Panc1 (cell line): Measurements from ENCODE around the gene ARL6IP4. TPM values are rescaled to one million over a fixed set of nuclear protein-coding genes. Genes with fewer than 3 reads are reported as not detected.

Experiments used
- ATAC-seq: fragments of 200-7000 bp; cut with Tn5 transposase; 2 replicates; pipeline ENCODE4 v1.9.1; 2020; ENCODE audit warnings: mild to moderate bottlenecking, moderate library complexity
- BruUV-seq: library from RNA; stranded (reverse); fragments of 400-500 nt; replicated peaks from 2 replicates; lab custom pipeline; 2021; lab: Mats Ljungman, UMichigan
- CTCF ChIA-PET: fragments of 300-600 bp; sonication (Branson Sonifier 250); formaldehyde crosslinking; loops from one replicate; lab custom pipeline; 2022; ENCODE audit warnings: antibody characterized with exemption; lab: Charles Lee
- POLR2A ChIA-PET: fragments of 300-600 bp; sonication (Branson Sonifier 250); formaldehyde crosslinking; loops from one replicate; lab custom pipeline; 2022; ENCODE audit warnings: antibody characterized with exemption; lab: Charles Lee
- DNase-seq: peaks from one replicate; pipeline ENCODE4 v3.0.0-alpha.2; 2010; ENCODE audit warnings: low read depth, low spot score
- H3K27ac ChIP-seq: 2 replicates; pipeline ENCODE4 v1.5.1; 2011; ENCODE audit warnings: mild to moderate bottlenecking, low read length, inconsistent platforms
- H3K27me3 ChIP-seq: fragments of 200-500 bp; sonication (Bioruptor generic); 2 replicates; pipeline ENCODE4 v1.6.0; 2014; ENCODE audit warnings: low read length, inconsistent platforms; ENCODE audit not compliant: control insufficient read depth, insufficient read depth
- H3K36me3 ChIP-seq: fragments of 200-500 bp; sonication (Bioruptor generic); 2 replicates; pipeline ENCODE4 v1.5.1; 2014; ENCODE audit warnings: inconsistent platforms, mild to moderate bottlenecking, low read length, moderate library complexity; ENCODE audit not compliant: control insufficient read depth, insufficient read depth
- H3K4me1 ChIP-seq: 2 replicates; pipeline ENCODE4 v1.5.1; 2011; ENCODE audit warnings: inconsistent platforms, mild to moderate bottlenecking, low read length, moderate library complexity; ENCODE audit not compliant: control insufficient read depth, insufficient read depth
- H3K4me3 ChIP-seq, 2 experiments: 2 replicates each; pipeline ENCODE4 v1.5.1; 2011 to 2012; ENCODE audit warnings: low read depth in 2 of 2, low read length in 2 of 2, mild to moderate bottlenecking in 2 of 2, inconsistent platforms in 1 of 2, moderate library complexity in 1 of 2
- H3K9me3 ChIP-seq: fragments of 200-500 bp; sonication (Bioruptor generic); 2 replicates; pipeline ENCODE4 v1.5.1; 2014; ENCODE audit warnings: low read depth, mild to moderate bottlenecking, inconsistent platforms, low read length, moderate library complexity; ENCODE audit not compliant: control insufficient read depth, insufficient read depth
- POLR2AphosphoS5 ChIP-seq: IDR thresholded peaks from 2 replicates; pipeline ENCODE4 v1.6.1; 2012; ENCODE audit warnings: mild to moderate bottlenecking, low read depth, low read length, moderate library complexity
- SIN3A ChIP-seq: IDR thresholded peaks from 2 replicates; pipeline ENCODE4 v1.6.1; 2012; ENCODE audit warnings: low read depth, mild to moderate bottlenecking, low read length, moderate library complexity, borderline replicate concordance; ENCODE audit not compliant: insufficient read depth
- TCF7L2 ChIP-seq: IDR thresholded peaks from 2 replicates; pipeline ENCODE4 v1.6.1; 2011; ENCODE audit warnings: mild to moderate bottlenecking, low read depth, low read length, inconsistent platforms
- in situ Hi-C: cut with HindIII; loops from 2 replicates; pipeline ENCODE4 v1.10.0; 2016; ENCODE audit warnings: low sequenced_read_pairs, low pct_unique_long_range_greater_than_20kb
- intact Hi-C: fragments of 100-400 bp; cut with micrococcal nuclease; formaldehyde crosslinking; loops from one replicate; pipeline ENCODE4 v1.10.0; 2022; ENCODE audit not compliant: unreplicated experiment
- total RNA-seq: library from RNA; stranded (reverse); gene quantifications from one replicate; pipeline ENCODE4 v1.2.1, GENCODE V29; 2021; ENCODE audit not compliant: unreplicated experiment
- TF ChIP-seq, protein P1 (sequence below): fragments of 450-650 bp; IDR thresholded peaks from 2 replicates; pipeline ENCODE4 v1.5.1; 2017; ENCODE audit warnings: mild to moderate bottlenecking
- TF ChIP-seq, protein P2 (sequence below), 2 experiments: IDR thresholded peaks; 2 replicates each; pipeline ENCODE4 v1.6.1; 2011 to 2012; ENCODE audit warnings: low read depth in 2 of 2, control low read depth in 1 of 2, low read length in 1 of 2, mild to moderate bottlenecking in 1 of 2, moderate library complexity in 1 of 2; ENCODE audit not compliant: insufficient read depth in 1 of 2

ARL6IP4 gene
- total RNA-seq, 1 experiment from 2014 or later: 184 TPM

DNA sequence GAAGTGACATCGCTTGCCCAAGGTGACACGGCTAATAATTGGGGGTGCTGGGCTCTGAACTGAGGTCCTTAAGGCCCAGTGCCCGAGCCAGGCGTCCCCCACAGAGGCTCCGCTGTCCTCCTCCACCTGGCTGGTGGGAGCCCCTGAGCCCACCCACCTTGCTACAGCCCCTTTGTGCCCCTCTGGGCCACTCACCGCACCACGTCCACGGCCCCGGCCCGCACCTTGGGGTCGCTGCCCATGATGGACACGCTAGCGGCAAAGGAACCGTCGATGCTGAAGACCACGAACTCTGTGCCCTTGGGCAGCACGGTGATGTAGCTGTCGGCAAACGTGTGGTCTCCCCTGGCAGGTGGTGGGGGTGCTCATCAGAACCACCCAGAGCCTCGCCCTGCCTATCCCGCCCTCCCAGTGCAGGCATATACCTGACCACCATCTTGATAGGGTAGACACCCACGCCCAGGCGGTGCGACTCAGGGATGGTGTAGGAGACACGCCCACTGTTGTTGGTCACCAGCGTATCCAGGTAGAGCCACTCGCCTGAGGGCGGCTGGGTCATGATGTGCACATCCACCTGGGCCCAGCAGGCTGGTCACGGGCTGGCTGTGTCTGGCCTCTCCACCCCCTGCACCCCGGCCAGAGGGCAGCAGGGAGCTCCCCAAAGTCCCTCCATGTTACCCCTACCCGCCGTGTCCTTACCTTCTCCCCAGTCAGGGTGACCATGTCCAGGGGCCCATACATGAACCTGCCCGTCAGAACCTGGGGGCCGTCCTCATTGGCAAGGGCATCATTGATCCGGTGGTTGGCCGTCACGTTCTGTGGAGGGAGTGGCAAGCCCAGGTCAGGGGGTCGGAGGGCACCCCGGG lies 6.8 kb downstream of the ARL6IP4 start:
- in situ Hi-C loops (no loop called here), intact Hi-C loops (loop anchor here (10.0 kb wide), 2 partner anchors 157 to 247 kb away; partner anchors contain the start of genes MPHOSPH9 and MTRFR)
- ATAC-seq: no peak
- no peak for DNase-seq
- peaks cover 23% of the 10 kb centered on the region for H3K4me1 ChIP-seq
- no peaks in the 10 kb centered on the region for H3K27me3 ChIP-seq
- H3K36me3 ChIP-seq: no peaks in the 10 kb centered on the region
- H3K4me3 ChIP-seq: no peak overlapping the region
- H3K27ac ChIP-seq: no peak overlapping the region
- H3K9me3 ChIP-seq: no peaks in the 10 kb centered on the region
- TF ChIP-seq TCF7L2 (no peak), SIN3A (no peak), POLR2AphosphoS5 (no peak)
- TF ChIP-seq, protein P1, sequence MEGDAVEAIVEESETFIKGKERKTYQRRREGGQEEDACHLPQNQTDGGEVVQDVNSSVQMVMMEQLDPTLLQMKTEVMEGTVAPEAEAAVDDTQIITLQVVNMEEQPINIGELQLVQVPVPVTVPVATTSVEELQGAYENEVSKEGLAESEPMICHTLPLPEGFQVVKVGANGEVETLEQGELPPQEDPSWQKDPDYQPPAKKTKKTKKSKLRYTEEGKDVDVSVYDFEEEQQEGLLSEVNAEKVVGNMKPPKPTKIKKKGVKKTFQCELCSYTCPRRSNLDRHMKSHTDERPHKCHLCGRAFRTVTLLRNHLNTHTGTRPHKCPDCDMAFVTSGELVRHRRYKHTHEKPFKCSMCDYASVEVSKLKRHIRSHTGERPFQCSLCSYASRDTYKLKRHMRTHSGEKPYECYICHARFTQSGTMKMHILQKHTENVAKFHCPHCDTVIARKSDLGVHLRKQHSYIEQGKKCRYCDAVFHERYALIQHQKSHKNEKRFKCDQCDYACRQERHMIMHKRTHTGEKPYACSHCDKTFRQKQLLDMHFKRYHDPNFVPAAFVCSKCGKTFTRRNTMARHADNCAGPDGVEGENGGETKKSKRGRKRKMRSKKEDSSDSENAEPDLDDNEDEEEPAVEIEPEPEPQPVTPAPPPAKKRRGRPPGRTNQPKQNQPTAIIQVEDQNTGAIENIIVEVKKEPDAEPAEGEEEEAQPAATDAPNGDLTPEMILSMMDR: no peak
- TF ChIP-seq, protein P2, sequence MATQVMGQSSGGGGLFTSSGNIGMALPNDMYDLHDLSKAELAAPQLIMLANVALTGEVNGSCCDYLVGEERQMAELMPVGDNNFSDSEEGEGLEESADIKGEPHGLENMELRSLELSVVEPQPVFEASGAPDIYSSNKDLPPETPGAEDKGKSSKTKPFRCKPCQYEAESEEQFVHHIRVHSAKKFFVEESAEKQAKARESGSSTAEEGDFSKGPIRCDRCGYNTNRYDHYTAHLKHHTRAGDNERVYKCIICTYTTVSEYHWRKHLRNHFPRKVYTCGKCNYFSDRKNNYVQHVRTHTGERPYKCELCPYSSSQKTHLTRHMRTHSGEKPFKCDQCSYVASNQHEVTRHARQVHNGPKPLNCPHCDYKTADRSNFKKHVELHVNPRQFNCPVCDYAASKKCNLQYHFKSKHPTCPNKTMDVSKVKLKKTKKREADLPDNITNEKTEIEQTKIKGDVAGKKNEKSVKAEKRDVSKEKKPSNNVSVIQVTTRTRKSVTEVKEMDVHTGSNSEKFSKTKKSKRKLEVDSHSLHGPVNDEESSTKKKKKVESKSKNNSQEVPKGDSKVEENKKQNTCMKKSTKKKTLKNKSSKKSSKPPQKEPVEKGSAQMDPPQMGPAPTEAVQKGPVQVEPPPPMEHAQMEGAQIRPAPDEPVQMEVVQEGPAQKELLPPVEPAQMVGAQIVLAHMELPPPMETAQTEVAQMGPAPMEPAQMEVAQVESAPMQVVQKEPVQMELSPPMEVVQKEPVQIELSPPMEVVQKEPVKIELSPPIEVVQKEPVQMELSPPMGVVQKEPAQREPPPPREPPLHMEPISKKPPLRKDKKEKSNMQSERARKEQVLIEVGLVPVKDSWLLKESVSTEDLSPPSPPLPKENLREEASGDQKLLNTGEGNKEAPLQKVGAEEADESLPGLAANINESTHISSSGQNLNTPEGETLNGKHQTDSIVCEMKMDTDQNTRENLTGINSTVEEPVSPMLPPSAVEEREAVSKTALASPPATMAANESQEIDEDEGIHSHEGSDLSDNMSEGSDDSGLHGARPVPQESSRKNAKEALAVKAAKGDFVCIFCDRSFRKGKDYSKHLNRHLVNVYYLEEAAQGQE (IDR thresholded peaks at IDR 0.05; ENCODE audit: insufficient read depth in 1 of 2, low read depth in 2 of 2, low read length in 1 of 2): no peak
- ChIA-PET CTCF (no interaction called here), POLR2A (interaction anchor here (0.6 kb wide), 2 partner anchors 19 to 27 kb away, joined by 4 to 5 read pairs; no protein-coding TSS in a partner anchor)
- BruUV-seq: no TSS peak

DNA sequence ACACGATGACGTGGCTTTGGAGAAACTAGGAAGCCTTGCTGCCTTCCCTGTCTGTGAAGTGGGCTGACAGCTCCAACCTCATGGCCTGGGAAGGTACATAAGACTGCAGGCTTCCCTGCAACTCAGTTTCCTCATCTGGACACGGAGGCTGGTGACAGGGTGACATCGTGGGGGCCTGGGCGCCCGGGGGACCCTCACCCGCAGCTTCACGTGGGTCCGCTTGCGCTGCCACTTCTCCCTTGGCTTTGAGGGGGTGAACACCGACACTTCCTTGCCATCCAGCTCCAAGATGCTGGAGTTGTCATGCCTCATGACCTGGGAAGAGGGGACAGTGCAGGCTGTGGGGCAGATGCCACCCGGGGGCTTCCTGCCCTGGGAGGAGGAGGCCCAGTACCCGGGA lies 7.6 kb downstream of the ARL6IP4 start:
- peaks cover 16% of the 10 kb centered on the region for H3K4me1 ChIP-seq
- CTCF ChIA-PET: no interaction called here
- H3K27ac ChIP-seq: no peak overlapping the region
- no TSS peak for BruUV-seq
- no peaks in the 10 kb centered on the region for H3K9me3 ChIP-seq
- DNase-seq (no peak), ATAC-seq (no peak)
- no peak overlapping the region for H3K4me3 ChIP-seq
- no peaks in the 10 kb centered on the region for H3K36me3 ChIP-seq
- H3K27me3 ChIP-seq: no peaks in the 10 kb centered on the region
- intact Hi-C loops (loop anchor here (10.0 kb wide), 2 partner anchors 157 to 247 kb away; partner anchors contain the start of genes MPHOSPH9 and MTRFR), in situ Hi-C loops (no loop called here)
- TF ChIP-seq, protein P2 (IDR thresholded peaks at IDR 0.05; ENCODE audit: insufficient read depth in 1 of 2, low read depth in 2 of 2, low read length in 1 of 2): no peak
- no peak for TF ChIP-seq SIN3A
- no peak for TF ChIP-seq POLR2AphosphoS5
- TF ChIP-seq, protein P1: no peak
- TF ChIP-seq TCF7L2: no peak
- POLR2A ChIA-PET: interaction anchor here (0.6 kb wide), 1 partner anchor 27 kb away, joined by 5 read pairs; no protein-coding TSS in a partner anchor
